Activated CD4-positive, alpha-beta T cell treated with anti-CD3 and anti-CD28 coated beads, Interleukin-2, amount 50 U/mL, for 48 hours (primary cell): ENCODE data around the gene MACROD1.

Experiments used
- DNase-seq, 2 experiments: peaks; one replicate each; pipeline ENCODE4 v3.0.0-alpha.2; 2020

MACROD1 gene

DNA sequence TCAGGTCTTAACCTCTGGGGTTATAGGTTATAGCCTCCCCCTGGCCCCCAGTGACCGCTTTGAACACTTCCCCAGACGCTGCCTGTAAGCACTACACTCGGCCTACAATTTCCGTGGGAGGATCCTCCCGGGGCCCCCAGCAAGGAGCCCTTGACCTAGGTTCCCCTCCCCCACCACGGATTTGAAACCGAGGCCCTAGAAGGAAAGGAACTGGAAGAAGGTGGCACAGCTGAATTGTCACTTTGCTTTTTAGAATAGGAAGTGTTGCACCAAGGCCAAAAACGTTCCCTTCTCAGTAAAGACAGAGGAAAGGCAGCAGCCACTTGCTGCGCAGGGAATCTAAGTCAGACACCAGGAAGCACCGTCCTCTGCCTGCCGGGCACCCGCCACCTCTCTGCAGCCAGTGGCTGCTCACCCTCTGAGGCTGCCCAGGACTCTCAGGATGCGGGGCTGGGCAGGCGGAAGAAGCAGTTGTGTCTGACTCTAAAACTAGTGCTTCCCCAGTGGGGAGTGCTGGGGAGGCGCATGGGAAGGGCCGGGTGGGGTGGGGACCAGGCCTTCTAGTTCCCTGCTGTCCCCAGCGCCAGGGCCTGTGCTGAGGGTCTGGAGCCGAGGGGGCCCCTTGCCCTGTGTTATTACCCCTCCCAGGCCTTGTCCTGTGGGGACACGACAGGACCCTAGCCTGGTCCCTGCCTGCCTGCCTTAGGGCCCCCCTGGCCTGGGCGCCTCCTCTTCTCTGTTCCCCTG, 138.1 kb downstream of the MACROD1 start:
- DNase-seq: no peak

GRCh38 chr11:64026575-64027205, 139.2 kb downstream of the MACROD1 start:
- no peak for DNase-seq

- no peak for DNase-seq
These were observed 140.7 kb downstream of the MACROD1 start for GRCh38 chr11:64025205-64025604.

- DNase-seq: no peak
These were observed 141.9 kb downstream of the MACROD1 start for GRCh38 chr11:64023712-64024710.

DNA sequence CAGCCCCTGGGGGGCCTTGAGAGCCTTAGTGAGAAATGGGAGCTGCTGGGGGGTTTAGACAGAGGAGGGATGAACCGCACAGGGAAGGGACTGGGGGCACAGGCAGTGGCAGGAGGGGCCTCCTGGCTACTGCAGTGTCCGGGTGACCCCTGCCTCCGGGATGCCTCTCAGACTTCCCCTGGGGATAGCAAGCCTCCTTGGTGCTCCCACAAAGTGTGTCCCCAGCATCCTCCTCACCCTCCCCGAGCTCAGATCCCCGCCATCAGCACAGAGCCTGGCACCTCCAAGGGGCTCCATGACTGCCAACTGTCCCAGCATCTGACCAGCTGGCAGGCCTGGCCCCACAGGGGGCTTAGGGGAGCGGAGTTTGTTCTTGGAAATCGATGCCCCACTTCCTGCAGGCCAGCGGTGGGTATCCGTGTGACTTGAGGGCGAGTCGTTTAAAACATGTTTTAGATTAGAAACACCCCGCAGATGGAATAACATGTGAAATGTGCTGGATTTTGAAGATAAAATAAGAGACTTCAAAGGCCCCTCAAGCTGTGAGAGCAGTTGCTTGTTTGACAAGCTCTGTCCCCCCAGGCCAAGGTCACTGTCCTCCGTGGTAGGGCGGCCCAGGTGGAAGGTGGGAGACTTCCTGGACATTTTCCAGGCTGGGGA, 143.7 kb downstream of the MACROD1 start:
- DNase-seq: no peak

DNA sequence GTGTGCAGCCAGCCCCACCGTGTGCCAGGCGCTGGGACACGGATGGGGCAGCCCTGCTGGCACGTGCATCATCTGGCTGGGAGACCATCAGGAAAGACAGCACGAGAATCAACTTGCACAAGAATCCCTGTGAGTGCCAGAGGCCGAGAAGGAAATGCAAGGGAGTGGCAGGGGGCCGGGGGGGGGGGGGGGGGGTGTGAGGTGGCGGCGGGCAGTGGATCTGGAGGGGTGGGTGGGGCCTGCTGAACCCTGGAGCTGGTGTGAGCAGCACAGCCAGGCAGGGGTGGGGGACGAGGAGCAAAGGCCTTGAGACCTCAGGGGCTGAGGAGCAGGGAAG, 144.2 kb downstream of the MACROD1 start:
- DNase-seq: no peak

DNA sequence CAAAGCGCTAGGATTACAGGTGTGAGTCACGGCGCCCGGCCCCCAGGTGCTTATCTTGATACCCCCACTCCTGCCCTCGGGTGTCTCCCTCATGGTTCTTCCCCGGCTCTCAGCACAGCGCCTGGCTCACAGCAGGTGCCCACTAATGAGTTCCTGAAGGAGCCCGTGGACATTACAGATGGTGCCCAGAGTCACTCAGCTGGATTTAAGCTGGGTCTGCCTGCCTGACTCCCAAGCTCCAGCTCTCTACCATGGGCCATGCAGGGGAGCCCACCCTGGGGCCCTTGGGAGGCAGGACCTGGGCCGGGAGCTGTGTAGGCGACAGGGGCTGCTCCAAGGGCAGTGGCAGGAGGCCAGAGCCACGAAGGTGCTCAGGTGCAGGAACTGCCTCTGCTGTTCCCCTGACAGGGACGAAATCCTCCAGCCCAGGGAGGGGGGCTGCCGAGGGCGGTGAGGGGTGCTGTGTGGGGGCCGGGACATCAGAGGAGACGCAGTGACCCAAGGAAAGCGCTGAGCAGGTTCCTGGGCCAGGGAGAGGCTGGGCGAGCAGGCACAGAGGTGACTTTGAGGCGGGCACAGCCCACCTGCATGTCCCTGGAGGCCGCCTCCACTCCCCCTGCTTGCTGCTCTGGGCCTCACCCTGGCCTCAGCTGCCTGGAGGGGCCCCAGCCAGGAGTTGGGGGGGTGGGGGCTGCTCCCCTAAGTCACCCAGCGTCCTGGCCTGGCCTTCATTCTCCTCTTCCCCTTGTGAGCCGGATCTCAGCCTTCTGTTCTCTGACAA, 144.7 kb downstream of the MACROD1 start:
- no peak for DNase-seq

DNA sequence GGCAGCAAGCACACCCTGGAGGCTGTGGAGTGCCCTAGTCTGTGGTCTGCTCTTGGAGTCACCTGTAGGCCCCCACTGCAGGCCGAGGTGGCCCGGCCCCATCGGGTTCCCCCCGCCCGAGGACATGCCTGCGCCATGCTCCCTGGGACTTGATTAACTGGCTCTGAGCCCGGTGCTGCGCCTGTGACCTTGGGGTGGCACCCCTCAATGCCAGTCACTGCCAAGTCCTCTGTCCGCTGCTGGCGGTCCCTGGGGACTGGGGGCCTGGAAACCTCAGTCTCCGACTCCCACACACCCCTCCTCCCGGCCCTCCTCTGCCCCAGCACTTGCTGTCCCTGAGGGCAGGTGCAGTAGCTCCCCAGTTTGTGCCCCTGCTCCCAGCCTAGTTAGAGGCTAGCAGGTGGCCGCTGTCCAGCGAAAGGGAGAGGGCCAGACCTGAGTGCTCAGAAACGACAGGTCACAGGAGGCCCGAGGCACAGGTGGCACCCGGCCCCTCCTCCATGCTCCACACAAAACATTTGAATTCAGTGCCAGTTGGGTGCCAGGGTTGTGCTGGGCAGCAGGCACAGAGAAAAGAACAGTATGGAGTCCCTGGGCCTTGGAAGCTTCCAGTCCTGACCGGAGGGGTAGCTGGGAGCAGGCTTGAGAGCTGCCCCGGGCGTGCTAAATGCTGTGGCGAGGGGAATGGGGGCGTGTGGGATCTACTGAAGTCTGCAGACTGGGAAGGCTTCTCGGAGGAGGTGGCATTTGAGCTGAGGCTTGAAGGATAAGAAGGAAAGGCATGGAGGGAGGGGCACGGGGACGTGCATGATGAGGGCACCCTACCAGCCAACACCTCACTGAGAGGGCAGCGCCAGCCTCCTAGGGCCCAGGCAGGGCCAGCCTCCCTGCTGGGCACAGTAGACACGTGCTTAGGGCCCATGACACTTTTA, 146.5 kb downstream of the MACROD1 start:
- DNase-seq: no peak

DNA sequence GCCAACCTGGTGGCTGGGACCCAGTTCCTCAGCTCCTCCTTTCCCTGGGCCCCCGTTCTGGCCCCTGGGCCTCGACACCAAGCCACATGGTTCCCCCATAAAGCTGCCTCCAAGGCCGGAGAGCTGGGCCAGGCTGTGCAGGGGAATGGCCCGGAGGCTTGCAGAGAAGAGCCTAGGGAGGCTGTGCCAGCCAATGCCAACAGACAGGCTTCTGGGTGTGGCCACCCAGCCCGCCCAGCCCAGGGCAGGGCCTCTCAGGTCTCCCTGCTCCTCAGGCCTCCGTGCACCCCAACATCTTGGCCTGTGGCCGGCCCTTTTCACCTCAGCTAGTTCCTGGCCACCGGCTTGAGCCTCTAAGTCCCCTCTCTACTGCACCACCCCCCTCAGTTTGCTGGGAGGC, 147.6 kb downstream of the MACROD1 start:
- DNase-seq: no peak

DNA sequence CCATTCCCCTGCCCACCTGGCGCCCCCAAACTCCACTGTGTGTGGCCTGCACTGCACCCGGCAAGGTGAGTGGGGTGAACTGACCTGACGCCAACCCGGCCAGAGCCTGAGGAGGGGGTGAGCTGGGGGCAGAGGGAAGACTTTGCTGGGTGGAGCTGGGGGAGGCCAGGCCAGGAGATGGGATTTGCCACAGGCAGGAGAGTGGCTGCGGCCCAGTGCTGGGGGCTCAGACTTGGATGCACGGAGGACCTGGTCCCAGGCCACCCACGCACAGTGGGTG, 148.0 kb downstream of the MACROD1 start:
- no peak for DNase-seq

DNA sequence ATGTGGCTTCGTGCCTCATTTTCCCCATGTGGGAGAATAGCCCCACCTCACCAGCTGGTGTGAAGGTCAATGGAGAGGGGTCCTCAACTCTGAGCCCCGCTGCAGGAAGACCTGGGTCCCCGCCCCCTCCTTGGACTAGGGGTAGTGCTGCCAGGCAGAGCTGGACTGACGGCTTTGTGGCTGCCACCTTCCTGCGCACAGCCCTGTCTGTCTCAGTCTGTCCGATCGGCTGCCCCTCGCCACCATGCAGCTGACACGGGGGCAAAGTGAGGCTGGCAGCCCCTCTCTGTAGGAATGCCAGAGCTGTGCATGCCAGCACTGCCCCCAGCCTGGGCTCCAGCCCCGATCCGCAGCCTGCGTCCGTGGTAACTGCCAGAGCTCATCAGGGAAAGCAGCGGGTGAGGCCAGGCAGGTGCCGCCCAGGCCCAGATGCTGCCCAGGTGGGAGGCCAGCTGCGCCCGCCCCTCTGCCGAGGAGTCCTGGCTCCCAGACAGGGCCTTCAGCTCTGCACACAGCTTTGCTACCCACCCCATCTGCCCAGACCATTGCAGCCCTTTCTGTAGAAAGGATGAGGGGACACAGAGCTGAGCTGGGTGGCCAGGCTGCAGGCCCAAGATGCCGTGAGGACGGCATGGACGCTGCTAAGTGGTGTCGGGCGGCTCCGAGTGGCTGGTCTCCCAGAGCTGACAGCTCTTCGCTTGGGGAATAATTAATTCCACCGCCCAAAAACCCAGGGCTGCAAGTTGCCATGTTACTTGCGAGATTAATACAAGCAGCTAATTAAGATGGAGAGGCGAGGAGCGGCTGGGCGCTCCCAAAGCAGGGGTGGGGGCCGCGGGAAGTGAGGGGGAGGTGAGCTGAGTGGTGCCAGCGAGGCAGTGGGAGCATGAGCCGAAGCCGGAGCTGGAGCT, 149.7 kb downstream of the MACROD1 start:
- DNase-seq: no peak

GRCh38 chr11:64015510-64015909, 150.4 kb downstream of the MACROD1 start:
- no peak for DNase-seq

- DNase-seq: no peak
These were observed 151.6 kb downstream of the MACROD1 start for GRCh38 chr11:64014356-64014755.

DNA sequence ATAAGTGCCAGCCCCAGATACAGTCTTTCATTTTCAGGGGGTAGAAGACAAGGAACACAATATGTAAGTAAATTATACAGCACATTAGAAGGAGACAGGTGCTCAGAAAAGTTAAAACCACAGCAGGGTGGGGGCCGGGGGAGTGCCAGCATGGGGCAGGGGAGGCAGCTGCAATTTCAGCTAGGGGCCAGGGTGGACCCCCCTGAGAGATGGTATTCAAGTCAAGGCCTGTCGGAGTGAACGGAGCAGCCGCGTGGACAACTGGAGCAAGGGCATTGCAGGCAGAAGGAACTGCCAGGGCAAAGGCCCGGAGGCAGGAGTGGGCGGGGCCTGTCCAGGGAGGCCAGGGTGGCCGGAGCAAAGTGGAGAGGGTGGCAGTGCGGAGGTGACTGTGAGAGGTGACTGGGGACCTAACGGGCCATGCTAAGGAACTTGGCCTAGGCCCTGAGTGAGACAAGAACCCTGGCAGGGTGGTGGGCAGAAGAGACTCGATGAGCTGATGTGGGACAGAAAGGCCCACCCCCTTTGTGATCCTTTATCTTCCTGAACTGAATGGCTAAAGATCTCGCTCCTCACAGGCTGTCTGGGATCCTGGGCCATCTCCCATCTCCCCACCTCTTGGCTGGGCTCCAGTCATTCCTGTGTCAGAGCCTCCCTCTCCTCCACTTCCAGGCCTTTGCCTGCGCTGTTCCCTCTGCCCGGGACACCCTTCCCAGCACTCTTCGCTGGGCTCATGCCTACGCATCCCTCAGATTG, 152.6 kb downstream of the MACROD1 start:
- DNase-seq: no peak

GRCh38 chr11:64011371-64011770, 154.5 kb downstream of the MACROD1 start:
- DNase-seq: no peak

- DNase-seq: no peak
These were observed 155.1 kb downstream of the MACROD1 start for GRCh38 chr11:64010783-64011182.

DNA sequence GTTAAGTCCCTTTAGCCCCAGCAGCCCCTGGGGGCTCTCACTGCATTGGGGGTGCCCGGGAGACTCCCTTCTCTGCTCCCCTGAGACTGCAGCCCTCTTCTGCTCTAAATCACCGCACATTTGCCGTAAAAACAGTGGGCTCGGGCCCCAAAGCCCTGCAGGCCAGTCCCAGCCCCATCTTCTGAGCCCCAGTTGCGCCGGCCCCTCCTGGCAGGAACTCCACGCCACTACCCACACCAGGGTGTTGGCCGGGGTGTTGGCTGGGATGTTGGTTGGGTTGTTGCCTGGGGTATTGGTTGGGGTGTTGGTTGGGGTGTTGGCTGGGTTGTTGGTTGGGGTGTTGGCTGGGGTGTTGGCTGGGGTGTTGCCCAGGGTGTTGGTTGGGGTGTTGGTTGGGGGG, 156.2 kb downstream of the MACROD1 start:
- no peak for DNase-seq

GRCh38 chr11:64008914-64009633, 156.8 kb downstream of the MACROD1 start:
- DNase-seq: no peak
